H9 (cell line): ENCODE data around the gene EFNA1. TPM values are rescaled to one million over a fixed set of nuclear protein-coding genes. Genes with fewer than 3 reads are reported as not detected.
"Not testable (repeated sequence)": the region's sequence is repeated elsewhere in the genome, so short reads cannot be mapped to it uniquely, and the experiment has no call there.

Experiments
- DNase-seq: peaks from one replicate; pipeline ENCODE4 v3.0.0-alpha.2; 2017
- H2AFZ ChIP-seq: one replicate; pipeline ENCODE4 v1.6.1; 2013; ENCODE audit warnings: mild to moderate bottlenecking, low read length, control low read depth, moderate library complexity
- H2AK5ac ChIP-seq: 2 replicates; pipeline ENCODE4 v1.6.1; 2013; ENCODE audit warnings: low read length, control low read depth, mixed read lengths; ENCODE audit not compliant: insufficient read length
- H2BK120ac ChIP-seq: one replicate; pipeline ENCODE4 v1.6.1; 2013; ENCODE audit warnings: low read depth, mild to moderate bottlenecking, low read length, control low read depth, inconsistent platforms; ENCODE audit not compliant: poor library complexity, severe bottlenecking
- H2BK12ac ChIP-seq: 2 replicates; pipeline ENCODE4 v1.6.1; 2013; ENCODE audit warnings: low read length, control low read depth, mixed read lengths, low read depth; ENCODE audit not compliant: insufficient read length
- H2BK15ac ChIP-seq: 2 replicates; pipeline ENCODE4 v1.6.1; 2013; ENCODE audit warnings: low read depth, low read length, control low read depth
- H2BK20ac ChIP-seq: one replicate; pipeline ENCODE4 v1.6.1; 2013; ENCODE audit warnings: low read depth, mild to moderate bottlenecking, low read length, control low read depth, inconsistent platforms; ENCODE audit not compliant: poor library complexity, severe bottlenecking
- H2BK5ac ChIP-seq: 2 replicates; pipeline ENCODE4 v1.6.1; 2013; ENCODE audit warnings: low read length, control low read depth, mixed read lengths; ENCODE audit not compliant: insufficient read length
- H3K14ac ChIP-seq: 2 replicates; pipeline ENCODE4 v1.6.1; 2013; ENCODE audit warnings: low read length, control low read depth; ENCODE audit not compliant: insufficient read depth
- H3K18ac ChIP-seq: 2 replicates; pipeline ENCODE4 v1.6.1; 2013; ENCODE audit warnings: low read depth, mild to moderate bottlenecking, mixed read lengths, low read length, control low read depth; ENCODE audit not compliant: insufficient read length
- H3K23ac ChIP-seq: 2 replicates; pipeline ENCODE4 v1.6.1; 2013; ENCODE audit warnings: low read length, control low read depth, mixed read lengths, low read depth; ENCODE audit not compliant: insufficient read length
- H3K23me2 ChIP-seq: 2 replicates; pipeline ENCODE4 v1.6.1; 2013; ENCODE audit warnings: low read depth, mild to moderate bottlenecking, mixed read lengths, low read length, control low read depth; ENCODE audit not compliant: insufficient read length, poor library complexity, severe bottlenecking
- H3K27ac ChIP-seq: 2 replicates; pipeline ENCODE4 v1.5.1; 2013; ENCODE audit warnings: low read length, control low read depth, mixed read lengths, low read depth; ENCODE audit not compliant: insufficient read length
- H3K27me3 ChIP-seq: 2 replicates; pipeline ENCODE4 v1.6.1; 2013; ENCODE audit warnings: low read length, control low read depth, inconsistent platforms; ENCODE audit not compliant: insufficient read depth
- H3K4ac ChIP-seq: 2 replicates; pipeline ENCODE4 v1.6.1; 2013; ENCODE audit warnings: low read depth, mild to moderate bottlenecking, control low read depth, inconsistent platforms, low read length, moderate library complexity
- H3K4me1 ChIP-seq: 2 replicates; pipeline ENCODE4 v1.6.1; 2013; ENCODE audit warnings: low read length, control low read depth, inconsistent platforms; ENCODE audit not compliant: insufficient read depth
- H3K4me2 ChIP-seq: 2 replicates; pipeline ENCODE4 v1.6.1; 2013; ENCODE audit warnings: low read length, control low read depth, mixed read lengths; ENCODE audit not compliant: insufficient read length, insufficient read depth
- H3K56ac ChIP-seq: 2 replicates; pipeline ENCODE4 v1.6.1; 2013; ENCODE audit warnings: low read depth, mild to moderate bottlenecking, mixed read lengths, low read length, control low read depth; ENCODE audit not compliant: insufficient read length
- H3K79me1 ChIP-seq: 2 replicates; pipeline ENCODE4 v1.6.1; 2013; ENCODE audit warnings: low read depth, mild to moderate bottlenecking, moderate library complexity, low read length, control low read depth, inconsistent platforms; ENCODE audit not compliant: insufficient read depth, poor library complexity, severe bottlenecking
- H3K79me2 ChIP-seq: 2 replicates; pipeline ENCODE4 v1.6.1; 2013; ENCODE audit warnings: low read length, control low read depth, inconsistent platforms; ENCODE audit not compliant: insufficient read depth
- H3K9ac ChIP-seq: 2 replicates; pipeline ENCODE4 v1.6.1; 2013; ENCODE audit warnings: low read length, control low read depth, mixed read lengths; ENCODE audit not compliant: insufficient read length; ENCODE audit errors: extremely low read depth
- H3K9me3 ChIP-seq: one replicate; pipeline ENCODE4 v1.6.1; 2013; ENCODE audit warnings: low read depth, low read length, inconsistent platforms; ENCODE audit not compliant: control insufficient read depth
- H3T11ph ChIP-seq: one replicate; pipeline ENCODE4 v1.6.1; 2013; ENCODE audit warnings: mild to moderate bottlenecking, low read length, control low read depth, inconsistent platforms
- H4K20me1 ChIP-seq: one replicate; pipeline ENCODE4 v1.6.1; 2013; ENCODE audit not compliant: control insufficient read depth, insufficient read length, insufficient read depth
- H4K5ac ChIP-seq: 2 replicates; pipeline ENCODE4 v1.6.1; 2013; ENCODE audit warnings: low read depth, mild to moderate bottlenecking, mixed read lengths, low read length, control low read depth; ENCODE audit not compliant: insufficient read length
- H4K8ac ChIP-seq: replicated peaks from 2 replicates; pipeline ENCODE4 v1.6.1; 2013; ENCODE audit warnings: low read length, control low read depth, mixed read lengths, low read depth; ENCODE audit not compliant: insufficient read length
- H4K91ac ChIP-seq: 2 replicates; pipeline ENCODE4 v1.6.1; 2013; ENCODE audit warnings: low read depth, mild to moderate bottlenecking, moderate library complexity, mixed read lengths, low read length, control low read depth; ENCODE audit not compliant: insufficient read length
- H3K27ac Mint-ChIP-seq, 3 experiments: 2 replicates in 2 of 3; 3 replicates in 1 of 3; pipeline ENCODE4 v1.8.0; 2020 to 2021; ENCODE audit warnings: mixed read lengths in 3 of 3, mild to moderate bottlenecking in 1 of 3, moderate library complexity in 1 of 3
- H3K27me3 Mint-ChIP-seq: 2 replicates; pipeline ENCODE4 v1.8.0; 2021; ENCODE audit warnings: low read depth, mild to moderate bottlenecking, moderate library complexity, mixed read lengths
- H3K36me3 Mint-ChIP-seq, 3 experiments: 2 replicates in 2 of 3; 3 replicates in 1 of 3; pipeline ENCODE4 v1.8.0; 2020 to 2021; ENCODE audit warnings: low read depth in 3 of 3, mixed read lengths in 3 of 3; ENCODE audit not compliant: insufficient read depth in 1 of 3
- H3K4me1 Mint-ChIP-seq, 2 experiments: 2 replicates each; pipeline ENCODE4 v1.8.0; 2020; ENCODE audit warnings: mixed read lengths in 2 of 2
- H3K4me3 Mint-ChIP-seq, 2 experiments: 2 replicates in 1 of 2; 3 replicates in 1 of 2; pipeline ENCODE4 v1.8.0; 2020 to 2021; ENCODE audit warnings: mild to moderate bottlenecking in 2 of 2, mixed read lengths in 2 of 2, moderate library complexity in 1 of 2
- H3K9me3 Mint-ChIP-seq, 2 experiments: 2 replicates in 1 of 2; 3 replicates in 1 of 2; pipeline ENCODE4 v1.8.0; 2020; ENCODE audit warnings: mild to moderate bottlenecking in 2 of 2, mixed read lengths in 2 of 2, moderate library complexity in 1 of 2
- WGBS: extraction: QIAGEN DNeasy Blood & Tissue Kit; methylation state at CpG from one replicate; pipeline ENCODE4 v1.1.7; 2013; ENCODE audit warnings: missing lambda C conversion rate, low lambda C conversion rate, mixed read lengths; ENCODE audit not compliant: insufficient read length; ENCODE audit errors: extremely low coverage; 5-methylcytosine and 5-hydroxymethylcytosine counted together
- total RNA-seq: library from RNA; stranded (reverse); gene quantifications from 2 replicates; pipeline ENCODE4 v1.2.1, GENCODE V29; 2021
- TF ChIP-seq, protein P1 (sequence below): fragments of 200-600 bp; sonication (generic); conservative IDR thresholded peaks from 3 replicates; pipeline ENCODE4 v1.8.0; 2021; ENCODE audit warnings: antibody characterized with exemption, mild to moderate bottlenecking

The EFNA1 gene
- total RNA-seq, 1 experiment from 2014 or later: 1.4 TPM

DNA sequence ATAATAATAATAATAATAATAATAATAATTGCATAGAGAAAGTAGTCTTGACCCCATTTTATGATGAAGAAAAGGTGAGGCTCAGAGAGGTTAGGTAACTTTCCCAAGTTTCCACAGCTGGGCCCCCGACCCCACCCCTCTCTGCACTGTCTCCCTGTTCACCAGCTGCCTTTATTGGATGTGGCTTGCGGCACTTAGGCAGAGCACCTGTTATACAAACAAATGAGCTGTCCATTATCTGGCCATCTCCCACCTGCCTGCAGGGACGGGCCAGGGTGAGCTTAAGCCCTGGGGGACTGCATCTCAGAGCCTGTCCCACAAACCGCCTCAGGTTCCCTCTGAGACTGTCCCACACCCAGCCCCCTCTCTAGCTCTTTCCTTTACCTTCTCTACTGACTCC is 10.1 kb upstream of the EFNA1 start:
- Histone ChIP-seq H2BK12ac (no peak overlapping the region), H3T11ph (no peak overlapping the region), H3K79me2 (no peaks in the 10 kb centered on the region), H3K9me3 (no peaks in the 10 kb centered on the region), H2AFZ (no peak overlapping the region), H3K27me3 (no peaks in the 10 kb centered on the region; the same call in 1 of the 2 replicates), H2BK20ac (no peak overlapping the region), H4K8ac (no peak overlapping the region), H3K14ac (no peak overlapping the region), H2AK5ac (no peak overlapping the region), H3K27ac (no peak overlapping the region), H3K4me1 (no peaks in the 10 kb centered on the region), H3K79me1 (no peaks in the 10 kb centered on the region), H4K20me1 (no peaks in the 10 kb centered on the region), H4K91ac (no peak overlapping the region), H3K23ac (no peak overlapping the region), H3K4me2 (no peak overlapping the region), H2BK15ac (no peak overlapping the region), H2BK5ac (no peak overlapping the region), H3K23me2 (no peaks in the 10 kb centered on the region), H3K56ac (no peak overlapping the region), H3K4ac (no peak overlapping the region), H2BK120ac (no peak overlapping the region), H3K18ac (no peak overlapping the region), H3K9ac (no peak overlapping the region), H4K5ac (no peak overlapping the region)
- H3K4me1 Mint-ChIP-seq: peaks cover 0 to 4% of the 10 kb centered on the region in 2 experiments; a peak in 1 of 4 replicates
- no peaks in the 10 kb centered on the region for H3K36me3 Mint-ChIP-seq
- H3K27ac Mint-ChIP-seq: no peak overlapping the region
- peaks cover 61% of the 10 kb centered on the region for H3K27me3 Mint-ChIP-seq
- no peak overlapping the region for H3K4me3 Mint-ChIP-seq
- H3K9me3 Mint-ChIP-seq: no peaks in the 10 kb centered on the region
- TF ChIP-seq, protein P1, sequence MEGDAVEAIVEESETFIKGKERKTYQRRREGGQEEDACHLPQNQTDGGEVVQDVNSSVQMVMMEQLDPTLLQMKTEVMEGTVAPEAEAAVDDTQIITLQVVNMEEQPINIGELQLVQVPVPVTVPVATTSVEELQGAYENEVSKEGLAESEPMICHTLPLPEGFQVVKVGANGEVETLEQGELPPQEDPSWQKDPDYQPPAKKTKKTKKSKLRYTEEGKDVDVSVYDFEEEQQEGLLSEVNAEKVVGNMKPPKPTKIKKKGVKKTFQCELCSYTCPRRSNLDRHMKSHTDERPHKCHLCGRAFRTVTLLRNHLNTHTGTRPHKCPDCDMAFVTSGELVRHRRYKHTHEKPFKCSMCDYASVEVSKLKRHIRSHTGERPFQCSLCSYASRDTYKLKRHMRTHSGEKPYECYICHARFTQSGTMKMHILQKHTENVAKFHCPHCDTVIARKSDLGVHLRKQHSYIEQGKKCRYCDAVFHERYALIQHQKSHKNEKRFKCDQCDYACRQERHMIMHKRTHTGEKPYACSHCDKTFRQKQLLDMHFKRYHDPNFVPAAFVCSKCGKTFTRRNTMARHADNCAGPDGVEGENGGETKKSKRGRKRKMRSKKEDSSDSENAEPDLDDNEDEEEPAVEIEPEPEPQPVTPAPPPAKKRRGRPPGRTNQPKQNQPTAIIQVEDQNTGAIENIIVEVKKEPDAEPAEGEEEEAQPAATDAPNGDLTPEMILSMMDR: no peak
- DNase-seq: no peak
- no CpG with 5 or more reads among the region's 4 CpGs for WGBS

DNA sequence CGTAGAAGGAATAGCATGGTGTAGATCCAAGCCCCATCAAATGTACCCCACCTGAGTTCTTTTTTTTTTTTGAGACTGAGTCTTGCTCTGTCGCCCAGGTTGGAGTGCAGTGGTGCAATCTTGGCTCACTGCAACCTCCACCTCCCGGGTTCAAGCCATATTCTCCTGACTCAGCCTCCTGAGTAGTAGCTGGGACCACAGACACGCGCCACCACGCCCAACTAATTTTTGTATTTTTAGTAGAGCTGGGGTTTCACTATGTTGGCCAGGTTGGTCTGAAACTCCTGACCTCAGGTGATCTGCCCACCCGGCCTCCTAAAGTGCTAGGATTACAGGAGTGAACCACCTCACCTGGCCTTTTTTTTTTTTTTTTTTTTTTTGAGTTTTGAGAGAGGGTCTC is 9.6 kb upstream of the EFNA1 start:
- not testable (repeated sequence) for H3K4me1 ChIP-seq, H2BK15ac ChIP-seq, H3K4me3 Mint-ChIP-seq, H3K18ac ChIP-seq, H3K27me3 ChIP-seq, DNase-seq, H3K9me3 ChIP-seq, H4K91ac ChIP-seq, H3K9ac ChIP-seq, H3K23ac ChIP-seq, H4K20me1 ChIP-seq, H3K9me3 Mint-ChIP-seq, H2BK5ac ChIP-seq, H3K4ac ChIP-seq, H4K5ac ChIP-seq, H2BK120ac ChIP-seq, H3T11ph ChIP-seq, H3K56ac ChIP-seq, H3K4me2 ChIP-seq, H4K8ac ChIP-seq, H2BK12ac ChIP-seq, H3K27ac Mint-ChIP-seq, H3K23me2 ChIP-seq, H2AFZ ChIP-seq, H3K36me3 Mint-ChIP-seq, H3K79me1 ChIP-seq, H3K79me2 ChIP-seq, H3K4me1 Mint-ChIP-seq, H2BK20ac ChIP-seq, H3K27ac ChIP-seq, H3K14ac ChIP-seq, H2AK5ac ChIP-seq
- H3K27me3 Mint-ChIP-seq: peaks cover 63% of the 10 kb centered on the region
- WGBS: no CpG with 5 or more reads among the region's 7 CpGs
